Loucy (cell line): ENCODE data around the gene AKR1B15.

ENCODE experiments used
- EZH2phosphoT487 ChIP-seq: fragments of 200-600 bp; IDR thresholded peaks from 2 replicates; pipeline ENCODE4 v1.6.1; 2018; ENCODE audit warnings: antibody characterized with exemption, mild to moderate bottlenecking, moderate library complexity, borderline replicate concordance
- TF ChIP-seq, protein P1 (sequence below): fragments of 200-600 bp; sonication (generic); conservative IDR thresholded peaks from 2 replicates; pipeline ENCODE4 v1.5.1; 2014; ENCODE audit warnings: mild to moderate bottlenecking, antibody characterized with exemption, low read length

DNA sequence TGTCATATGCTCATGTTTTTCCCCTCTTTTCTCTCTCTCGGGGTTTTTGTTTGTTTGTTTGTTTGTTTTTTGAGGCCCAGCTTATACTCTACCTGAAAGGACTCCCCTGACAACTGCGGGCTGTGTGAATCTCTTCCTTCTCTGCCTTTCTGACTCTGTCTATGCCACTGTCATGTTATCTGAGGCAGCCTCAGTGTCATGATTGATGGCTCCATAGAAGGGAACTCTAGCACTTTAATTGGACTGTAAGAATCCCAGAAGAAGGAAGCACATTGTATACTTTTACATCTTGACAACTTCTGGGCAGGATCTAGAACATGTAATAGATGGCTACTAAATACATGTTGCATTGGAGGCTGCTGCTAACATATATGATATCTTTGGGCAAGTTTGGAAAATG is 25.4 kb downstream of the AKR1B15 start:
- TF ChIP-seq, protein P1, sequence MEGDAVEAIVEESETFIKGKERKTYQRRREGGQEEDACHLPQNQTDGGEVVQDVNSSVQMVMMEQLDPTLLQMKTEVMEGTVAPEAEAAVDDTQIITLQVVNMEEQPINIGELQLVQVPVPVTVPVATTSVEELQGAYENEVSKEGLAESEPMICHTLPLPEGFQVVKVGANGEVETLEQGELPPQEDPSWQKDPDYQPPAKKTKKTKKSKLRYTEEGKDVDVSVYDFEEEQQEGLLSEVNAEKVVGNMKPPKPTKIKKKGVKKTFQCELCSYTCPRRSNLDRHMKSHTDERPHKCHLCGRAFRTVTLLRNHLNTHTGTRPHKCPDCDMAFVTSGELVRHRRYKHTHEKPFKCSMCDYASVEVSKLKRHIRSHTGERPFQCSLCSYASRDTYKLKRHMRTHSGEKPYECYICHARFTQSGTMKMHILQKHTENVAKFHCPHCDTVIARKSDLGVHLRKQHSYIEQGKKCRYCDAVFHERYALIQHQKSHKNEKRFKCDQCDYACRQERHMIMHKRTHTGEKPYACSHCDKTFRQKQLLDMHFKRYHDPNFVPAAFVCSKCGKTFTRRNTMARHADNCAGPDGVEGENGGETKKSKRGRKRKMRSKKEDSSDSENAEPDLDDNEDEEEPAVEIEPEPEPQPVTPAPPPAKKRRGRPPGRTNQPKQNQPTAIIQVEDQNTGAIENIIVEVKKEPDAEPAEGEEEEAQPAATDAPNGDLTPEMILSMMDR, result no peak
- TF ChIP-seq EZH2phosphoT487, result no peak
